ENCODE data around the gene ADAP1.

Gene ADAP1

DNA sequence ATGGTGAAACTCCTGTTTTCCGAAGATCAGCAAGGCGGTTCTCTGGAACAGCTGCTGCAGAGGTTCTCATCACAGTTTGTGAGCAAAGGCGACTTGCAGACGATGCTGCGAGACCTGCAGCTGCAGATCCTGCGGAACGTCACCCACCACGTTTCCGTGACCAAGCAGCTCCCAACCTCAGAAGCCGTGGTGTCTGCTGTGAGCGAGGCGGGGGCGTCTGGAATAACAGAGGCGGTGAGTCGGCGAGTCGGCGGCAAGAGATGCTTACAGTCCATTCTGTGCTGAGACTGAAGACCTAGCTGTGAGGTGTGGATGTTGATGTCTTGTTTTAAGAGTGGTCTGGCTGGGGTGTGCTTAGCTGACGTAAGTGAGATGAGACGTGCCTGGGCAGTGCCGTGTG lies 94.3 kb downstream of the ADAP1 start:
- H3K4me3 ChIP-seq (ENCODE audit: insufficient read depth, low read length, poor library complexity, severe bottlenecking), result no peak overlapping the region
- no peaks in the 10 kb centered on the region for H3K27me3 ChIP-seq (ENCODE audit: low read length)
- no peak overlapping the region for H3K4me2 ChIP-seq (ENCODE audit: low read depth, low read length, poor library complexity, severe bottlenecking)
- H3F3A ChIP-seq (ENCODE audit: insufficient read depth), result no peaks in the 10 kb centered on the region
- no peaks in the 10 kb centered on the region for H3K79me2 ChIP-seq (ENCODE audit: insufficient read depth, low read length)
- no peaks in the 10 kb centered on the region for H3K9me3 ChIP-seq (ENCODE audit: insufficient read depth, low read length)
- no peaks in the 10 kb centered on the region for H4K20me1 ChIP-seq (ENCODE audit: low read depth, low read length)
- no peak overlapping the region for H3K9ac ChIP-seq (ENCODE audit: low read length)
- TF ChIP-seq, protein P1, sequence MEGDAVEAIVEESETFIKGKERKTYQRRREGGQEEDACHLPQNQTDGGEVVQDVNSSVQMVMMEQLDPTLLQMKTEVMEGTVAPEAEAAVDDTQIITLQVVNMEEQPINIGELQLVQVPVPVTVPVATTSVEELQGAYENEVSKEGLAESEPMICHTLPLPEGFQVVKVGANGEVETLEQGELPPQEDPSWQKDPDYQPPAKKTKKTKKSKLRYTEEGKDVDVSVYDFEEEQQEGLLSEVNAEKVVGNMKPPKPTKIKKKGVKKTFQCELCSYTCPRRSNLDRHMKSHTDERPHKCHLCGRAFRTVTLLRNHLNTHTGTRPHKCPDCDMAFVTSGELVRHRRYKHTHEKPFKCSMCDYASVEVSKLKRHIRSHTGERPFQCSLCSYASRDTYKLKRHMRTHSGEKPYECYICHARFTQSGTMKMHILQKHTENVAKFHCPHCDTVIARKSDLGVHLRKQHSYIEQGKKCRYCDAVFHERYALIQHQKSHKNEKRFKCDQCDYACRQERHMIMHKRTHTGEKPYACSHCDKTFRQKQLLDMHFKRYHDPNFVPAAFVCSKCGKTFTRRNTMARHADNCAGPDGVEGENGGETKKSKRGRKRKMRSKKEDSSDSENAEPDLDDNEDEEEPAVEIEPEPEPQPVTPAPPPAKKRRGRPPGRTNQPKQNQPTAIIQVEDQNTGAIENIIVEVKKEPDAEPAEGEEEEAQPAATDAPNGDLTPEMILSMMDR (IDR thresholded peaks at IDR 0.05; ENCODE audit: insufficient read depth, low read length, poor library complexity, severe bottlenecking), result no peak
- TF ChIP-seq EZH2phosphoT487 (conservative IDR thresholded peaks at IDR 0.05; ENCODE audit: low read length), result no peak
- no peak overlapping the region for H2AFZ ChIP-seq (ENCODE audit: low read depth, low read length, severe bottlenecking)
- H3K36me3 ChIP-seq (ENCODE audit: low read length), result peaks cover 3% of the 10 kb centered on the region; the same call in 1 of the 2 replicates
- no peaks in the 10 kb centered on the region for H3K9me2 ChIP-seq (replicated peaks; ENCODE audit: insufficient read depth, low read length)
- no peak overlapping the region for H3K27ac ChIP-seq (ENCODE audit: low read depth, low read length)

DNA sequence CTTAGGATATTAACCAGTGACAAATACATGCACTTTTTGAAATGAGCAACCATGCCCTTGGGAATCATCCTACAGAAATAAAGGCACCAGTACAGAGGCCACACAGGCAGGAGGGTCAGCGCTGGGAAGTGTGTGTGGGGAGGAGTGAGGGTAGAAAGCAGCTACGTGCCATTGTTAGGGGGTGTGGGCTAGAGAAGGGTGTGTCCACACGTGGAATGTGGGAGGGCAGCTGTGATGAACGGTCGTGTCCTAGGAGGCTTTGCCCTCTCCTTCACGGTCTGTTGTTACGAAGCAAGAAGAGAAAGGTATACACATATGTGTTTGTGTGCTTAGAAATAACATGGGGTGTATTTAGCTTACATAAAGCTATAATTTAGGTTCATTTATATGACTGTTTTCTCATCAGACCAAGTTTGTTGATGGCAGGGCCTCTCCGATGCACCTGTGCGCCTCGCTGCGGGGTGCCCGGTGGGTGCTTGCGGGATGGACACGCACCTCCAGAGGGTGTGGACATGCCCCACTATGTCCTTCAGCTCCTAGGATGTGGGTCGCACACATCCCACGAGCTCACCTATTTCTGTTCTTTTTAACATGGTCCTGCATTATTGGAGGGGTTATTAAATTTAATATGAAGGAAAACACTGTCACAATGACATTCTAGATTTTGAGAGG lies 95.0 kb downstream of the ADAP1 start:
- H3K9ac ChIP-seq (ENCODE audit: low read length), result no peak overlapping the region
- H3K9me3 ChIP-seq (ENCODE audit: insufficient read depth, low read length), result no peaks in the 10 kb centered on the region
- no peak overlapping the region for H3K4me2 ChIP-seq (ENCODE audit: low read depth, low read length, poor library complexity, severe bottlenecking)
- H3F3A ChIP-seq (ENCODE audit: insufficient read depth), result no peaks in the 10 kb centered on the region
- H3K4me3 ChIP-seq (ENCODE audit: insufficient read depth, low read length, poor library complexity, severe bottlenecking), result no peak overlapping the region
- peaks cover 5% of the 10 kb centered on the region; the same call in 1 of the 2 replicates for H3K36me3 ChIP-seq (ENCODE audit: low read length)
- H3K79me2 ChIP-seq (ENCODE audit: insufficient read depth, low read length), result no peaks in the 10 kb centered on the region
- TF ChIP-seq, protein P1 (IDR thresholded peaks at IDR 0.05; ENCODE audit: insufficient read depth, low read length, poor library complexity, severe bottlenecking), result no peak
- TF ChIP-seq EZH2phosphoT487 (conservative IDR thresholded peaks at IDR 0.05; ENCODE audit: low read length), result no peak
- H3K27ac ChIP-seq (ENCODE audit: low read depth, low read length), result no peak overlapping the region
- no peaks in the 10 kb centered on the region for H3K27me3 ChIP-seq (ENCODE audit: low read length)
- no peak overlapping the region for H2AFZ ChIP-seq (ENCODE audit: low read depth, low read length, severe bottlenecking)
- no peaks in the 10 kb centered on the region for H4K20me1 ChIP-seq (ENCODE audit: low read depth, low read length)
- H3K9me2 ChIP-seq (replicated peaks; ENCODE audit: insufficient read depth, low read length), result no peaks in the 10 kb centered on the region

DNA sequence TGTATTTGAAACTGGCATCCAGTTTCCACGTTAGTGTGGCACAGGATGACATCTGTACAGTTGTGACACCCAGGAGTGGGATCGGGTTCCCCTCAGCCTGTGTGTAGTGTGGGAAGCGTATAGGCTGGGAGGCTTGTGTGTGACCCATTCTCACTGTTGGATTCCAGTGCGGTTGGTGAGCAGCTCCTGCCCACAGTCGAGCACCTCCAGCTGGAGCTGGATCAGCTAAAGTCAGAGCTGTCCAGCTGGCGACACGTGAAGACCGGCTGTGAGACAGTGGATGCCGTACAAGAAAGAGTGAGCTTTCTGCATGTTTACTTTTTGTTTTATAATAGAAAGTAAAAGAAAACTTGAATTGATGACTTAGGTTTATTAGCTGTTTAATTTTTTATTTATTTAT lies 96.8 kb downstream of the ADAP1 start:
- no peaks in the 10 kb centered on the region for H3K79me2 ChIP-seq (ENCODE audit: insufficient read depth, low read length)
- no peaks in the 10 kb centered on the region for H3F3A ChIP-seq (ENCODE audit: insufficient read depth)
- no peak overlapping the region for H3K4me2 ChIP-seq (ENCODE audit: low read depth, low read length, poor library complexity, severe bottlenecking)
- TF ChIP-seq, protein P1 (IDR thresholded peaks at IDR 0.05; ENCODE audit: insufficient read depth, low read length, poor library complexity, severe bottlenecking), result no peak
- no peak for TF ChIP-seq EZH2phosphoT487 (conservative IDR thresholded peaks at IDR 0.05; ENCODE audit: low read length)
- H3K36me3 ChIP-seq (ENCODE audit: low read length), result peaks cover 5% of the 10 kb centered on the region; the same call in 1 of the 2 replicates
- H3K27ac ChIP-seq (ENCODE audit: low read depth, low read length), result no peak overlapping the region
- H3K27me3 ChIP-seq (ENCODE audit: low read length), result no peaks in the 10 kb centered on the region
- no peak overlapping the region for H3K4me3 ChIP-seq (ENCODE audit: insufficient read depth, low read length, poor library complexity, severe bottlenecking)
- no peaks in the 10 kb centered on the region for H3K9me2 ChIP-seq (replicated peaks; ENCODE audit: insufficient read depth, low read length)
- H3K9me3 ChIP-seq (ENCODE audit: insufficient read depth, low read length), result no peaks in the 10 kb centered on the region
- no peak overlapping the region for H2AFZ ChIP-seq (ENCODE audit: low read depth, low read length, severe bottlenecking)
- H4K20me1 ChIP-seq (ENCODE audit: low read depth, low read length), result no peaks in the 10 kb centered on the region
- H3K9ac ChIP-seq (ENCODE audit: low read length), result no peak overlapping the region
